ENCODE measurements around the gene CARD6. TPM values are rescaled to one million over a fixed set of nuclear protein-coding genes. Genes with fewer than 3 reads are reported as not detected.
"Not testable (repeated sequence)": the region's sequence is repeated elsewhere in the genome, so short reads cannot be mapped to it uniquely, and the experiment has no call there.

CARD6 gene
- total and polyA plus RNA-seq, 2 donors (not counting 1 experiment from before 2014, with no cell fraction given) = 0.72 to 2.7 TPM

DNA sequence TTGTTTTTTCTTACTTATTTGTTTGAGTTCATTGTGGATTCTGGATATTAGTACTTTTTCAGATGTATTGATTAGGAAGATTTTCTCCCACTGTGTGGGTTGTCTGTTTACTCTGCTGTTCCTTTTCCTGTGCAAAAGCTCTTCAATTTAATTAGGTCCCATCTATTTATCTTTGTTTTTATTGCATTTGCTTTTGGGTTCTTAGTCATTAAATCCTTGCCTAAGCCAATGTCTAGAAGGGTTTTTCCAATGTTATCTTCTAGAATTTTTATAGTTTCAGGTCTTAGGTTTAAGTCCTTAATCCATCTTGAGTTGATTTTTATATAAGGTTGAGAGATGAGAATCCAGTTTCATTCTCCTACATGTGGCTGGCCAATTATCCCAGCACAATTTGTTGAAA is 46.8 kb upstream of the CARD6 start:
- H3K9me3 ChIP-seq (ENCODE audit: control extremely low read depth in 1 of 3, control insufficient read depth in 2 of 3, insufficient read depth in 1 of 3, low read length in 2 of 3); H3K27ac Mint-ChIP-seq; H2AFZ ChIP-seq (ENCODE audit: insufficient read depth, low read depth, low read length, poor library complexity, severe bottlenecking); ATAC-seq (ENCODE audit: low read depth); H3K9me3 Mint-ChIP-seq (ENCODE audit: insufficient read depth); intact Hi-C loops (cut with micrococcal nuclease); H3K27ac ChIP-seq (ENCODE audit: low read length in 2 of 2); CTCF ChIA-PET; H3K27me3 Mint-ChIP-seq; H3K27me3 ChIP-seq (replicated peaks in 1 of 4; ENCODE audit: control extremely low read depth in 1 of 4, control insufficient read depth in 3 of 4, insufficient read depth in 4 of 4, low read length in 3 of 4); H3K4me2 ChIP-seq (replicated peaks; ENCODE audit: low read depth, low read length, poor library complexity, severe bottlenecking); H3K36me3 ChIP-seq (replicated peaks in 1 of 2; ENCODE audit: control extremely low read depth in 1 of 2, control insufficient read depth in 1 of 2, extremely low read depth in 1 of 2, insufficient read depth in 2 of 2, low read length in 1 of 2); H3K4me3 Mint-ChIP-seq; H3K4me3 ChIP-seq (ENCODE audit: control extremely low read depth in 1 of 5, extremely low read depth in 1 of 5, insufficient read depth in 1 of 5, low read depth in 2 of 5, low read length in 4 of 5); POLR2A ChIA-PET; H3K9ac ChIP-seq (ENCODE audit: low read length); DNase-seq: not testable (repeated sequence)
- Histone ChIP-seq H3K79me2 (ENCODE audit: control insufficient read depth, insufficient read depth, low read length) (peaks cover 83% of the 10 kb centered on the region), H3K4me1 (ENCODE audit: control insufficient read depth in 2 of 2, insufficient read depth in 2 of 2, low read length in 2 of 2) (peaks cover 15 to 22% of the 10 kb centered on the region in 2 donors), H4K20me1 (ENCODE audit: control insufficient read depth, insufficient read depth, low read length, poor library complexity, severe bottlenecking) (peaks cover 54% of the 10 kb centered on the region)
- peaks cover 62% of the 10 kb centered on the region for H3K4me1 Mint-ChIP-seq

DNA sequence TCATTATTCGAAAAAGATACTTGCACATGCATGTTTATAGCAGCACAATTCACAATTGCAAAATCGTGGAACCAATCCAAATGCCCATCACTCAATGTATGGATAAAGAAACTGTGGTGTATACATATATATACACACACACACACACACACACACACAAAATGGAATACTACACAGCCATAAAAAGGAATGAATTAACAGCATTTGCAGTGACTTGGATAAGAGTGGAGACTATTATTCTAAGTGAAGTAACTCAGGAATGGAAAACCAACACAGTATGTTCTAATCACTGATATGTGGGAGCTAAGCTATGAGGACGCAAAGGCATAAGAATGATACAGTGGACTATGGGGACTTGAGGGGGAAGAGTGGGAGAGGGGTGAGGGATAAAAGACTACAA is 46.3 kb upstream of the CARD6 start:
- H3K36me3 ChIP-seq (replicated peaks in 1 of 2; ENCODE audit: control extremely low read depth in 1 of 2, control insufficient read depth in 1 of 2, extremely low read depth in 1 of 2, insufficient read depth in 2 of 2, low read length in 1 of 2); H3K9ac ChIP-seq (ENCODE audit: low read length); intact Hi-C loops (cut with micrococcal nuclease); ATAC-seq (ENCODE audit: low read depth); POLR2A ChIA-PET; H3K9me3 ChIP-seq (ENCODE audit: control extremely low read depth in 1 of 3, control insufficient read depth in 2 of 3, insufficient read depth in 1 of 3, low read length in 2 of 3); H3K27ac ChIP-seq (ENCODE audit: low read length in 2 of 2); H3K27me3 Mint-ChIP-seq; H3K4me3 ChIP-seq (ENCODE audit: control extremely low read depth in 1 of 5, extremely low read depth in 1 of 5, insufficient read depth in 1 of 5, low read depth in 2 of 5, low read length in 4 of 5); H3K4me2 ChIP-seq (replicated peaks; ENCODE audit: low read depth, low read length, poor library complexity, severe bottlenecking); H2AFZ ChIP-seq (ENCODE audit: insufficient read depth, low read depth, low read length, poor library complexity, severe bottlenecking); H3K27me3 ChIP-seq (replicated peaks in 1 of 4; ENCODE audit: control extremely low read depth in 1 of 4, control insufficient read depth in 3 of 4, insufficient read depth in 4 of 4, low read length in 3 of 4); CTCF ChIA-PET; DNase-seq; H3K27ac Mint-ChIP-seq; H3K9me3 Mint-ChIP-seq (ENCODE audit: insufficient read depth): not testable (repeated sequence)
- Histone ChIP-seq H3K79me2 (ENCODE audit: control insufficient read depth, insufficient read depth, low read length) (peaks cover 81% of the 10 kb centered on the region), H3K4me1 (ENCODE audit: control insufficient read depth in 2 of 2, insufficient read depth in 2 of 2, low read length in 2 of 2) (peaks cover 15 to 23% of the 10 kb centered on the region in 2 donors), H4K20me1 (ENCODE audit: control insufficient read depth, insufficient read depth, low read length, poor library complexity, severe bottlenecking) (peaks cover 53% of the 10 kb centered on the region)
- WGBS (ENCODE audit: insufficient coverage) = no CpG with 5 or more reads among the region's 3 CpGs
- peak overlapping the region; percentile 12 for H3K4me3 Mint-ChIP-seq
- H3K4me1 Mint-ChIP-seq = peaks cover 58% of the 10 kb centered on the region

Data from B cell (primary cell).